GM18870 (cell line): ENCODE measurements around the gene BHLHE23.

Source experiments
- ATAC-seq: cut with Tn5 transposase; IDR thresholded peaks from one replicate; pipeline ENCODE4 v1.9.1; 2021; ENCODE audit warnings: moderate library complexity; ENCODE audit not compliant: unreplicated experiment

BHLHE23 gene

GRCh38 chr20:63026582-63027165 lies 19.9 kb upstream of the BHLHE23 start:
- no peak for ATAC-seq

GRCh38 chr20:63025534-63026331 lies 19.0 kb upstream of the BHLHE23 start:
- no peak for ATAC-seq

- ATAC-seq, result no peak
These were observed 18.0 kb upstream of the BHLHE23 start for GRCh38 chr20:63024573-63025392.

GRCh38 chr20:63023936-63024571 lies 17.3 kb upstream of the BHLHE23 start:
- no peak for ATAC-seq

GRCh38 chr20:63023071-63023935 lies 16.5 kb upstream of the BHLHE23 start:
- ATAC-seq, result no peak

- ATAC-seq, result no peak
These were observed 15.7 kb upstream of the BHLHE23 start for GRCh38 chr20:63022501-63022900.

- no peak for ATAC-seq
These were observed 14.9 kb upstream of the BHLHE23 start for GRCh38 chr20:63021356-63022321.

- no peak for ATAC-seq
These were observed 13.9 kb upstream of the BHLHE23 start for GRCh38 chr20:63020681-63021080.

GRCh38 chr20:63017826-63018411 lies 11.2 kb upstream of the BHLHE23 start:
- ATAC-seq, result no peak

GRCh38 chr20:63017076-63017825 lies 10.5 kb upstream of the BHLHE23 start:
- no peak for ATAC-seq

GRCh38 chr20:63016514-63017075 lies 9.8 kb upstream of the BHLHE23 start:
- no peak for ATAC-seq

GRCh38 chr20:63015662-63016361 lies 9.0 kb upstream of the BHLHE23 start:
- no peak for ATAC-seq

- no peak for ATAC-seq
These were observed 8.4 kb upstream of the BHLHE23 start for GRCh38 chr20:63015147-63015661.

- ATAC-seq, result no peak
These were observed 7.9 kb upstream of the BHLHE23 start for GRCh38 chr20:63014710-63015109.

GRCh38 chr20:63014287-63014686 lies 7.5 kb upstream of the BHLHE23 start:
- ATAC-seq, result no peak

- ATAC-seq, result no peak
These were observed 6.4 kb upstream of the BHLHE23 start for GRCh38 chr20:63013207-63013606.

GRCh38 chr20:63011798-63012197 lies 5.0 kb upstream of the BHLHE23 start:
- no peak for ATAC-seq
